ENCODE results near the gene RPL26.

RPL26 gene

GRCh38 chr17:8332688-8333087 lies 50.3 kb downstream of the RPL26 start:
- H3K9me3 ChIP-seq (ENCODE audit: control insufficient read depth, insufficient read depth, low read length): no peaks in the 10 kb centered on the region
- H3K4me1 ChIP-seq (ENCODE audit: control insufficient read depth, low read length): no peaks in the 10 kb centered on the region
- H3F3A ChIP-seq (ENCODE audit: control insufficient read depth, insufficient read depth): no peaks in the 10 kb centered on the region
- H3K4me3 ChIP-seq (ENCODE audit: low read length): no peak overlapping the region
- no peaks in the 10 kb centered on the region for H3K36me3 ChIP-seq (ENCODE audit: control insufficient read depth, low read length)
- H3K27ac ChIP-seq (ENCODE audit: low read depth, low read length): no peak overlapping the region
- no peaks in the 10 kb centered on the region for H4K20me1 ChIP-seq (ENCODE audit: control insufficient read depth, insufficient read depth, low read depth, low read length)
- no peak overlapping the region for H3K4me2 ChIP-seq (ENCODE audit: low read length)
- no peaks in the 10 kb centered on the region for H3K27me3 ChIP-seq (ENCODE audit: control insufficient read depth, low read length)
- H3K9me2 ChIP-seq (replicated peaks; ENCODE audit: control insufficient read depth, low read length): no peaks in the 10 kb centered on the region
- TF ChIP-seq EZH2phosphoT487 (IDR thresholded peaks at IDR 0.05; ENCODE audit: borderline replicate concordance, low read length): no peak
- TF ChIP-seq CTCF (IDR thresholded peaks at IDR 0.05; ENCODE audit: low read depth, low read length, poor library complexity, severe bottlenecking): no peak
- no peaks in the 10 kb centered on the region for H3K79me2 ChIP-seq (ENCODE audit: control insufficient read depth, low read length)

- no peaks in the 10 kb centered on the region for H3K4me1 ChIP-seq (ENCODE audit: control insufficient read depth, low read length)
- no peaks in the 10 kb centered on the region for H3K9me3 ChIP-seq (ENCODE audit: control insufficient read depth, insufficient read depth, low read length)
- no peaks in the 10 kb centered on the region for H4K20me1 ChIP-seq (ENCODE audit: control insufficient read depth, insufficient read depth, low read depth, low read length)
- no peaks in the 10 kb centered on the region for H3K36me3 ChIP-seq (ENCODE audit: control insufficient read depth, low read length)
- no peak for TF ChIP-seq CTCF (IDR thresholded peaks at IDR 0.05; ENCODE audit: low read depth, low read length, poor library complexity, severe bottlenecking)
- TF ChIP-seq EZH2phosphoT487 (IDR thresholded peaks at IDR 0.05; ENCODE audit: borderline replicate concordance, low read length): no peak
- H3K27ac ChIP-seq (ENCODE audit: low read depth, low read length): no peak overlapping the region
- no peaks in the 10 kb centered on the region for H3K79me2 ChIP-seq (ENCODE audit: control insufficient read depth, low read length)
- peaks cover 4% of the 10 kb centered on the region; the same call in 1 of the 2 replicates for H3K27me3 ChIP-seq (ENCODE audit: control insufficient read depth, low read length)
- no peak overlapping the region for H3K4me3 ChIP-seq (ENCODE audit: low read length)
- no peaks in the 10 kb centered on the region for H3F3A ChIP-seq (ENCODE audit: control insufficient read depth, insufficient read depth)
- no peak overlapping the region for H3K4me2 ChIP-seq (ENCODE audit: low read length)
- no peaks in the 10 kb centered on the region for H3K9me2 ChIP-seq (replicated peaks; ENCODE audit: control insufficient read depth, low read length)
Measured at GRCh38 chr17:8332128-8332527, 50.9 kb downstream of the RPL26 start.
